ENCODE data around the gene TSPAN18.

DNA sequence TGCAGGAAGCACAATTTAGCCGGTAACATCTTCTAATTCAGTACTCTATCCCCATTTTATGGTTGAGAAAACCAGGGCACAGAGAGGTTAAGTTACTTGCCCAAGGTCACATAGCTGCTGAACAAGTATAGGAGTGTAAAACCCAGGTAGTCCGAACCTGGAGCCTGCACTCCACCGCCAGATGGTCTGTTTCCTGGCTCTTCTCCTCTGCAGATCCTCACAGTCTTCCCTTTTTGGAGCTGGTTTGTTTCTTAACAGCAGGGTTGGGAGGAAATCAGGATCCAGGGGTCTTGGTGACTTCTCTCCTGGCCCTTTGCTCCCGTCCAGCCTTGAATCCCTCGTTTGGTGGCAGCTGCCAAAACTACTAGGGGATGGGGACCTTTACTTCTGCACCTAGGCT lies 12.0 kb downstream of the TSPAN18 start:
- TF ChIP-seq, protein P1, sequence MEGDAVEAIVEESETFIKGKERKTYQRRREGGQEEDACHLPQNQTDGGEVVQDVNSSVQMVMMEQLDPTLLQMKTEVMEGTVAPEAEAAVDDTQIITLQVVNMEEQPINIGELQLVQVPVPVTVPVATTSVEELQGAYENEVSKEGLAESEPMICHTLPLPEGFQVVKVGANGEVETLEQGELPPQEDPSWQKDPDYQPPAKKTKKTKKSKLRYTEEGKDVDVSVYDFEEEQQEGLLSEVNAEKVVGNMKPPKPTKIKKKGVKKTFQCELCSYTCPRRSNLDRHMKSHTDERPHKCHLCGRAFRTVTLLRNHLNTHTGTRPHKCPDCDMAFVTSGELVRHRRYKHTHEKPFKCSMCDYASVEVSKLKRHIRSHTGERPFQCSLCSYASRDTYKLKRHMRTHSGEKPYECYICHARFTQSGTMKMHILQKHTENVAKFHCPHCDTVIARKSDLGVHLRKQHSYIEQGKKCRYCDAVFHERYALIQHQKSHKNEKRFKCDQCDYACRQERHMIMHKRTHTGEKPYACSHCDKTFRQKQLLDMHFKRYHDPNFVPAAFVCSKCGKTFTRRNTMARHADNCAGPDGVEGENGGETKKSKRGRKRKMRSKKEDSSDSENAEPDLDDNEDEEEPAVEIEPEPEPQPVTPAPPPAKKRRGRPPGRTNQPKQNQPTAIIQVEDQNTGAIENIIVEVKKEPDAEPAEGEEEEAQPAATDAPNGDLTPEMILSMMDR (IDR thresholded peaks at IDR 0.05): no peak
- no peak for TF ChIP-seq POLR2AphosphoS5 (IDR thresholded peaks at IDR 0.05)
